HG02588 (cell line): Measurements from ENCODE around the gene FRRS1L.
A peak's percentile ranks its signal among the peaks of the same experiment; 100 is the strongest.

Source experiments
- ATAC-seq: cut with Tn5 transposase; IDR thresholded peaks from one replicate; pipeline ENCODE4 v1.9.1; 2021; ENCODE audit warnings: mild to moderate bottlenecking, moderate library complexity; ENCODE audit not compliant: unreplicated experiment

The FRRS1L gene

GRCh38 chr9:109166771-109167601 is at the start of gene FRRS1L:
FRRS1L (minus strand) TSS chr9:109167249; CDS start chr9:109167138, 111 bp downstream.
- ATAC-seq = no peak

GRCh38 chr9:109214414-109214813 is 47.4 kb upstream of the FRRS1L start:
- ATAC-seq = no peak

- no peak for ATAC-seq
Observed at GRCh38 chr9:109213285-109214121, 46.5 kb upstream of the FRRS1L start.

- ATAC-seq = no peak
Observed at GRCh38 chr9:109212768-109213167, 45.7 kb upstream of the FRRS1L start.

GRCh38 chr9:109206670-109207069 is 39.6 kb upstream of the FRRS1L start:
- ATAC-seq = no peak

- no peak for ATAC-seq
Observed at GRCh38 chr9:109205526-109205925, 38.5 kb upstream of the FRRS1L start.

- no peak for ATAC-seq
Observed at GRCh38 chr9:109203761-109204360, 36.8 kb upstream of the FRRS1L start.

GRCh38 chr9:109199676-109200075 is 32.6 kb upstream of the FRRS1L start:
- no peak for ATAC-seq

GRCh38 chr9:109198736-109199382 is 31.8 kb upstream of the FRRS1L start:
- no peak for ATAC-seq

- ATAC-seq = no peak
Observed at GRCh38 chr9:109193974-109194556, 27.0 kb upstream of the FRRS1L start.

GRCh38 chr9:109192732-109193361 is 25.8 kb upstream of the FRRS1L start:
- ATAC-seq = no peak

- ATAC-seq = no peak
Observed at GRCh38 chr9:109191746-109192145, 24.7 kb upstream of the FRRS1L start.

- no peak for ATAC-seq
Observed at GRCh38 chr9:109190151-109190550, 23.1 kb upstream of the FRRS1L start.

GRCh38 chr9:109186857-109187520 is 19.9 kb upstream of the FRRS1L start:
- ATAC-seq = no peak

GRCh38 chr9:109182940-109183798 is 16.1 kb upstream of the FRRS1L start:
- ATAC-seq = no peak

GRCh38 chr9:109182550-109182939 is 15.5 kb upstream of the FRRS1L start:
- no peak for ATAC-seq

- ATAC-seq = peak; percentile 51
Observed at GRCh38 chr9:109181284-109181683, 14.2 kb upstream of the FRRS1L start.

- ATAC-seq = no peak
Observed at GRCh38 chr9:109179801-109180523, 12.9 kb upstream of the FRRS1L start.
